Activated CD4-positive, alpha-beta T cell treated with anti-CD3 and anti-CD28 coated beads, Interleukin-2, amount 10 ng/mL, durations not matched to agents 7 days and 5 days (primary cell): ENCODE results near the gene ISOC1. TPM values are rescaled to one million over a fixed set of nuclear protein-coding genes. Genes with fewer than 3 reads are reported as not detected.

Experiments used
- microRNA-seq: library from miRNA; unstranded; fragments of <30 nt; microRNA quantifications from one replicate; pipeline ENCODE4 v1.2.0, GENCODE V29; 2021; ENCODE audit warnings: borderline microRNAs expressed, borderline replicate concordance
- total RNA-seq, 2 experiments: library from RNA; stranded (reverse); gene quantifications; one replicate each; pipeline ENCODE4 v1.2.3, GENCODE V29; 2021

The ISOC1 gene
- total RNA-seq, 2 experiments from 2014 or later = 15.0 to 16.8 TPM

Small RNA genes within 50 kb of the gene (microRNA-seq; reads per million reads assigned to microRNA genes)
- not detected for gene MIR4633

Other genes starting within 250 kb of the ISOC1 start
- gene SLC27A6, start 129.3 kb upstream of the ISOC1 start, total RNA-seq = not detected